Mucosa of descending colon (tissue), 3 donors: ENCODE results near the gene COL17A1. TPM values are rescaled to one million over a fixed set of nuclear protein-coding genes. Genes with fewer than 3 reads are reported as not detected.
A peak's percentile ranks its signal among the peaks of the same experiment; 100 is the strongest.

Source experiments
- ATAC-seq: fragments of 200-7000 bp; cut with Tn5 transposase; one replicate; pipeline ENCODE4 v1.9.1; 2020; ENCODE audit warnings: mild to moderate bottlenecking, moderate library complexity
- DNase-seq, 3 donors: peaks; one replicate each; pipeline ENCODE4 v3.0.0-alpha.2; 2020
- H3K36me3 ChIP-seq: fragments of 200-600 bp; one replicate; pipeline ENCODE4 v1.8.0; 2021; ENCODE audit warnings: low read depth, mild to moderate bottlenecking
- H3K4me1 ChIP-seq: fragments of 200-600 bp; one replicate; pipeline ENCODE4 v1.8.0; 2021; ENCODE audit warnings: low read depth, mild to moderate bottlenecking
- H3K4me3 ChIP-seq: fragments of 200-600 bp; one replicate; pipeline ENCODE4 v1.8.0; 2021; ENCODE audit warnings: mild to moderate bottlenecking
- H3K9me3 ChIP-seq: fragments of 200-600 bp; one replicate; pipeline ENCODE4 v1.8.0; 2021; ENCODE audit warnings: mild to moderate bottlenecking
- CTCF ChIP-seq: fragments of 200-600 bp; IDR thresholded peaks from one replicate; pipeline ENCODE4 v1.8.0; 2022; ENCODE audit warnings: antibody characterized with exemption, mild to moderate bottlenecking
- intact Hi-C, 2 donors: fragments of 100-400 bp; cut with DNase I in 1 of 2; cut with micrococcal nuclease in 1 of 2; formaldehyde crosslinking; loops; one replicate each; pipeline versions ENCODE4 v1.11.0 to v1.11.1; 2022; cut with DNase I, micrococcal nuclease
- total RNA-seq, 3 donors: library from RNA; stranded (reverse); fragmentation: NEBNext Ultra II Directional in 2 of 3; extraction: Animal tissue kit (Norgen Biotek cat#: 25700) in 2 of 3; gene quantifications; one replicate each; pipeline versions ENCODE4 v1.2.1 to v1.2.4, GENCODE V29; 2021 to 2023
- donor health status: DM: no; HTN: no; CAD: no; lungs with moderate emphysema.
- donor health status: DM: no; HTN: no; CAD: no.
- donor health status: DM: no; HTN: yes; CAD: no.

The COL17A1 gene
- total RNA-seq, 3 donors from 2014 or later, result 95.1 to 284 (median 119) TPM

- no peaks in the 10 kb centered on the region for H3K9me3 ChIP-seq
- H3K4me3 ChIP-seq, result no peak overlapping the region
- no peaks in the 10 kb centered on the region for H3K4me1 ChIP-seq
- intact Hi-C loops, result no loop called here
- DNase-seq, result no peak
- TF ChIP-seq CTCF, result no peak
- H3K36me3 ChIP-seq, result no peaks in the 10 kb centered on the region
- ATAC-seq, result peak; percentile 34
These were observed 1.1 kb downstream of the COL17A1 start for GRCh38 chr10:104084482-104085142.

- no peaks in the 10 kb centered on the region for H3K36me3 ChIP-seq
- no peak for ATAC-seq
These were observed 3.7 kb downstream of the COL17A1 start for GRCh38 chr10:104081998-104082397.

GRCh38 chr10:104080762-104081161 lies 4.9 kb downstream of the COL17A1 start:
- Histone ChIP-seq H3K4me1 (peaks cover 9% of the 10 kb centered on the region), H3K36me3 (no peaks in the 10 kb centered on the region), H3K9me3 (no peaks in the 10 kb centered on the region), H3K4me3 (no peak overlapping the region)
- TF ChIP-seq CTCF, result peak; percentile 28
- DNase-seq, result peak in 1 of 3 donors; percentile 42
- peak; percentile 71 for ATAC-seq
- intact Hi-C loops, result no loop called here

More at GRCh38 chr10:104081998-104082397, 3.7 kb downstream of the COL17A1 start:
- no peak for DNase-seq
- intact Hi-C loops, result no loop called here
- Histone ChIP-seq H3K4me3 (no peak overlapping the region), H3K4me1 (peaks cover 3% of the 10 kb centered on the region), H3K9me3 (no peaks in the 10 kb centered on the region)
- no peak for TF ChIP-seq CTCF

DNA sequence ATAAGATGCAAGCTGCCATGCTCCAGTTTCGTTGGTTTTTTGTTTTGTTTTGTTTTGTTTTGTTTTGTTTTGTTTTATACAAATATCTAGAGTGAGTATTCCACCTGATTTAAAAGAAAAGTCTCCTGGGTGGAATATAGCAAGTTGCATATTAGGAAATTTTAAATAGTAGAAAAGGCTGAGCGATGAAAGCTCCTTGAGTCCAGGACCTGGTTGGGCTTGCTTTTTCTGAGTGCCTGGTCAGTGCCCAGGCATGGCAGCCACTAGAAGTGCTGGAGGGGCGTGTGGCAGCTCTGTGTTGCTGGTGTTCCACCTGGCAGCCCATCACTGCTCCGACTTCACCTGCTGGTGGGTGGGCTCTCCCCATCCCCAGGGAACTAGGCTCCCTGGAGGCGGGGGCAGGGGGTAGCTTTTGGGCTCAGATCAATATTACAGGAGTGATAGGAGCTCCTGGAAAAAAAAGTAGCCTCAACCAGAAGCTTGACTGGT lies 8.0 kb downstream of the COL17A1 start:
- DNase-seq, result no peak
- ATAC-seq, result no peak
- peaks cover 9% of the 10 kb centered on the region for H3K4me1 ChIP-seq
- H3K4me3 ChIP-seq, result no peak overlapping the region
- H3K9me3 ChIP-seq, result no peaks in the 10 kb centered on the region
- intact Hi-C loops, result no loop called here
- H3K36me3 ChIP-seq, result no peaks in the 10 kb centered on the region
- TF ChIP-seq CTCF, result no peak

DNA sequence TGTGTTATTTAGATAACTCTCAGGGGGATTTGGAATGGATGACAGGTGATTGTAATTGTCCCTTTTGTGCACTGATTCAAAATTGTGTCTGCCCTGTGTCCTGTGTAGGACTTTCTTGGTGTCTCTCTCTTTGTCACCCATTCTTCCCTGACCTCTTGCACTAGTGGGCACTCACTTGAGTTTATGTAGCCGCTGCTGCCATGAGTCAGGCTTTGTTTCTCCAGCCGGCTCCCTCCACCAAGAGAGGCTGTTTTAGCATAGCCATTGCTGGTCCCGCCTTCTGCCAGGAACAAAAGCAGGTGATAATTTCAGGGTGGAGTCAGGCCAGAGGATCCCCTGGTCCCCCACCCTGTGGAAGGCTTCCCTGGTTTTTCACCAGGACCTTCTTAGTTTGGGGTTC lies 8.4 kb downstream of the COL17A1 start:
- DNase-seq (no peak), ATAC-seq (peak; percentile 42)
- peaks cover 9% of the 10 kb centered on the region for H3K4me1 ChIP-seq
- H3K9me3 ChIP-seq, result no peaks in the 10 kb centered on the region
- no peak overlapping the region for H3K4me3 ChIP-seq
- no peaks in the 10 kb centered on the region for H3K36me3 ChIP-seq
- TF ChIP-seq CTCF, result no peak
- intact Hi-C loops, result no loop called here
